Measurements from ENCODE around the gene IFT57. TPM values are rescaled to one million over a fixed set of nuclear protein-coding genes. Genes with fewer than 3 reads are reported as not detected.

IFT57 gene
- total and polyA plus RNA-seq, 2 of the 8 experiments (the other 6 are each of a cell fraction or from before 2014, with no cell fraction given): 15.1 to 27.8 TPM

GRCh38 chr3:108191394-108191793 is 30.8 kb downstream of the IFT57 start (continued):
- no peak for TF ChIP-seq CTCF (IDR thresholded peaks at IDR 0.05; ENCODE audit: control extremely low read depth in 1 of 3, insufficient read depth in 1 of 3, low read depth in 1 of 3, low read length in 3 of 3)
- no peak for TF ChIP-seq EP300 (IDR thresholded peaks at IDR 0.05; ENCODE audit: borderline replicate concordance in 1 of 2, low read depth in 2 of 2, low read length in 2 of 2)
- TF ChIP-seq SIN3A (conservative IDR thresholded peaks at IDR 0.05 in 1 of 2, IDR thresholded peaks at IDR 0.05 in 1 of 2; ENCODE audit: low read depth in 1 of 2, low read length in 2 of 2): no peak
- TF ChIP-seq TAF1 (IDR thresholded peaks at IDR 0.05; ENCODE audit: low read depth, low read length): no peak
- TF ChIP-seq CBX8 (IDR thresholded peaks at IDR 0.05; ENCODE audit: borderline replicate concordance, low read depth, low read length): no peak
- TF ChIP-seq GABPA (IDR thresholded peaks at IDR 0.05; ENCODE audit: borderline replicate concordance, insufficient read depth, low read length): no peak
